Measurements from ENCODE around the gene NFE2L2. TPM values are rescaled to one million over a fixed set of nuclear protein-coding genes. Genes with fewer than 3 reads are reported as not detected.

NFE2L2 gene
- total RNA-seq, 1 experiment from 2014 or later: 26.3 TPM

DNA sequence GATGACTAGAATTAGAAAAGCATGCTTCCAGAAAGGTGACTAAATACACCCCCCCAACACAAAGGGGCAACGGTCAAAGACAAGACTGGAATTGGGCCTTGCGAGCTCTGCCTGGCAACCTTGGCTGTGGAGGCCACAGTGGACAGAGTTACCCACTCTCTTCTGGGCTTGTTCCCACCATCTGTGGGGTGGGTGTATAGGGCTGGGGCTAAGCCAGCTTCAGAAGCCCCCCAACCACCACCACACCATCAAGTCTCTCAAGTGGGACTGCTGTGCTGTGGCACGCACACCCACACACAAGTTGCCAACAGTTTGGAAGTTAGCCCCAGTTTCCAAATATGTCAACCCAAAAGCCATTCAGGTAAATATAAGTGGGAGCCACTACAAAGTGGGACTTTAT is 7.8 kb downstream of the NFE2L2 start (continued):
- TF ChIP-seq, protein P1, sequence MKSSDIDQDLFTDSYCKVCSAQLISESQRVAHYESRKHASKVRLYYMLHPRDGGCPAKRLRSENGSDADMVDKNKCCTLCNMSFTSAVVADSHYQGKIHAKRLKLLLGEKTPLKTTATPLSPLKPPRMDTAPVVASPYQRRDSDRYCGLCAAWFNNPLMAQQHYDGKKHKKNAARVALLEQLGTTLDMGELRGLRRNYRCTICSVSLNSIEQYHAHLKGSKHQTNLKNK (CRISPR knock-in tag; IDR thresholded peaks at IDR 0.05): no peak
- TF ChIP-seq, protein P2, sequence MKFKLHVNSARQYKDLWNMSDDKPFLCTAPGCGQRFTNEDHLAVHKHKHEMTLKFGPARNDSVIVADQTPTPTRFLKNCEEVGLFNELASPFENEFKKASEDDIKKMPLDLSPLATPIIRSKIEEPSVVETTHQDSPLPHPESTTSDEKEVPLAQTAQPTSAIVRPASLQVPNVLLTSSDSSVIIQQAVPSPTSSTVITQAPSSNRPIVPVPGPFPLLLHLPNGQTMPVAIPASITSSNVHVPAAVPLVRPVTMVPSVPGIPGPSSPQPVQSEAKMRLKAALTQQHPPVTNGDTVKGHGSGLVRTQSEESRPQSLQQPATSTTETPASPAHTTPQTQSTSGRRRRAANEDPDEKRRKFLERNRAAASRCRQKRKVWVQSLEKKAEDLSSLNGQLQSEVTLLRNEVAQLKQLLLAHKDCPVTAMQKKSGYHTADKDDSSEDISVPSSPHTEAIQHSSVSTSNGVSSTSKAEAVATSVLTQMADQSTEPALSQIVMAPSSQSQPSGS (CRISPR knock-in tag; IDR thresholded peaks at IDR 0.05; ENCODE audit: borderline replicate concordance, low read depth): no peak
- TF ChIP-seq ELF4 (CRISPR knock-in tag; IDR thresholded peaks at IDR 0.05; ENCODE audit: low read depth) (no peak), ZNF671 (CRISPR knock-in tag; IDR thresholded peaks at IDR 0.05) (no peak)

DNA sequence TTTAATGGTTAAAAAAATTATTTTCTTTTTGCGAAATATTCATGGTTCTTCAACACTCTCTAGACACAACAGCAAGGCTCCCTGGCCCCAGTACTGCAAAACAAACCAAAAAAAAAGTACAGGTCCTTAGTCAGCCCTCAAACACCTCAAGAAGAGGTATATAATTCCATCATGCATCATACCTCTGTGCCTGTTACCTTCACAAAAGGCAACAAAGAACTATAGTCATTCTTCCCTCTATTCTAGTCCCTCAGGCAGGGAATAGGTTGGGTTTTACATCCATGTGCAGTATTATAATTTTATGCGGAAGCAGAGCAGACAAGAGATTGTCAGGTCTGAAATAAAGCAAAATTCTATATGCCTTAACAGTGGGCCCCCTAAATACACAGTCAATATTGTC is 8.5 kb downstream of the NFE2L2 start:
- ChIA-PET POLR2A (interaction anchor here (1.0 kb wide), 1 partner anchor 9 kb away, joined by 5 read pairs; the partner anchor contains the start of gene NFE2L2), CTCF (interaction anchor here (0.6 to 2.7 kb wide), 4 partner anchors 8 to 52 kb away, joined by 4 to 25 read pairs (median 10); partner anchors contain the start of gene NFE2L2)
- Mint-ChIP-seq H3K27me3 (ENCODE audit: low read depth) (no peaks in the 10 kb centered on the region), H3K9me3 (peaks cover 14% of the 10 kb centered on the region), H3K36me3 (peaks cover 18% of the 10 kb centered on the region), H3K4me1 (peaks cover 52% of the 10 kb centered on the region), H3K4me3 (no peak overlapping the region), H3K27ac (no peak overlapping the region)
- DNase-seq (ENCODE audit: low spot score) (no peak), ATAC-seq (no peak)
- TF ChIP-seq, protein P3, sequence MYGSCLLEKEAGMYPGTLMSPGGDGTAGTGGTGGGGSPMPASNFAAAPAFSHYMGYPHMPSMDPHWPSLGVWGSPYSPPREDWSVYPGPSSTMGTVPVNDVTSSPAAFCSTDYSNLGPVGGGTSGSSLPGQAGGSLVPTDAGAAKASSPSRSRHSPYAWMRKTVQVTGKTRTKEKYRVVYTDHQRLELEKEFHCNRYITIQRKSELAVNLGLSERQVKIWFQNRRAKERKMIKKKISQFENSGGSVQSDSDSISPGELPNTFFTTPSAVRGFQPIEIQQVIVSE (CRISPR knock-in tag; IDR thresholded peaks at IDR 0.05; ENCODE audit: borderline replicate concordance): no peak
- TF ChIP-seq EMX1 (CRISPR knock-in tag; IDR thresholded peaks at IDR 0.05) (no peak), ZBTB21 (CRISPR knock-in tag; IDR thresholded peaks at IDR 0.05; ENCODE audit: borderline replicate concordance) (no peak), FOXK1 (CRISPR knock-in tag; IDR thresholded peaks at IDR 0.05) (no peak), RELA (CRISPR knock-in tag; IDR thresholded peaks at IDR 0.05; ENCODE audit: borderline replicate concordance) (no peak), ZNF121 (CRISPR knock-in tag; IDR thresholded peaks at IDR 0.05) (no peak), FOXP1 (CRISPR knock-in tag; IDR thresholded peaks at IDR 0.05; ENCODE audit: borderline replicate concordance) (no peak), ESRRA (CRISPR knock-in tag; IDR thresholded peaks at IDR 0.05; ENCODE audit: borderline replicate concordance) (no peak), GABPB1 (CRISPR knock-in tag; IDR thresholded peaks at IDR 0.05) (no peak), TCF7 (CRISPR knock-in tag; IDR thresholded peaks at IDR 0.05; ENCODE audit: low read depth) (no peak), HMGA2 (CRISPR knock-in tag; IDR thresholded peaks at IDR 0.05) (no peak), CBFB (CRISPR knock-in tag; IDR thresholded peaks at IDR 0.05; ENCODE audit: low read depth) (no peak), TP53 (CRISPR knock-in tag; IDR thresholded peaks at IDR 0.05) (no peak)
- TF ChIP-seq, protein P4, sequence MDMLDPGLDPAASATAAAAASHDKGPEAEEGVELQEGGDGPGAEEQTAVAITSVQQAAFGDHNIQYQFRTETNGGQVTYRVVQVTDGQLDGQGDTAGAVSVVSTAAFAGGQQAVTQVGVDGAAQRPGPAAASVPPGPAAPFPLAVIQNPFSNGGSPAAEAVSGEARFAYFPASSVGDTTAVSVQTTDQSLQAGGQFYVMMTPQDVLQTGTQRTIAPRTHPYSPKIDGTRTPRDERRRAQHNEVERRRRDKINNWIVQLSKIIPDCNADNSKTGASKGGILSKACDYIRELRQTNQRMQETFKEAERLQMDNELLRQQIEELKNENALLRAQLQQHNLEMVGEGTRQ (CRISPR knock-in tag; IDR thresholded peaks at IDR 0.05): no peak
- TF ChIP-seq, protein P5, sequence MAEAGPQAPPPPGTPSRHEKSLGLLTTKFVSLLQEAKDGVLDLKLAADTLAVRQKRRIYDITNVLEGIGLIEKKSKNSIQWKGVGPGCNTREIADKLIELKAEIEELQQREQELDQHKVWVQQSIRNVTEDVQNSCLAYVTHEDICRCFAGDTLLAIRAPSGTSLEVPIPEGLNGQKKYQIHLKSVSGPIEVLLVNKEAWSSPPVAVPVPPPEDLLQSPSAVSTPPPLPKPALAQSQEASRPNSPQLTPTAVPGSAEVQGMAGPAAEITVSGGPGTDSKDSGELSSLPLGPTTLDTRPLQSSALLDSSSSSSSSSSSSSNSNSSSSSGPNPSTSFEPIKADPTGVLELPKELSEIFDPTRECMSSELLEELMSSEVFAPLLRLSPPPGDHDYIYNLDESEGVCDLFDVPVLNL (CRISPR knock-in tag; IDR thresholded peaks at IDR 0.05; ENCODE audit: borderline replicate concordance, low read depth): no peak
- TF ChIP-seq, protein P6, sequence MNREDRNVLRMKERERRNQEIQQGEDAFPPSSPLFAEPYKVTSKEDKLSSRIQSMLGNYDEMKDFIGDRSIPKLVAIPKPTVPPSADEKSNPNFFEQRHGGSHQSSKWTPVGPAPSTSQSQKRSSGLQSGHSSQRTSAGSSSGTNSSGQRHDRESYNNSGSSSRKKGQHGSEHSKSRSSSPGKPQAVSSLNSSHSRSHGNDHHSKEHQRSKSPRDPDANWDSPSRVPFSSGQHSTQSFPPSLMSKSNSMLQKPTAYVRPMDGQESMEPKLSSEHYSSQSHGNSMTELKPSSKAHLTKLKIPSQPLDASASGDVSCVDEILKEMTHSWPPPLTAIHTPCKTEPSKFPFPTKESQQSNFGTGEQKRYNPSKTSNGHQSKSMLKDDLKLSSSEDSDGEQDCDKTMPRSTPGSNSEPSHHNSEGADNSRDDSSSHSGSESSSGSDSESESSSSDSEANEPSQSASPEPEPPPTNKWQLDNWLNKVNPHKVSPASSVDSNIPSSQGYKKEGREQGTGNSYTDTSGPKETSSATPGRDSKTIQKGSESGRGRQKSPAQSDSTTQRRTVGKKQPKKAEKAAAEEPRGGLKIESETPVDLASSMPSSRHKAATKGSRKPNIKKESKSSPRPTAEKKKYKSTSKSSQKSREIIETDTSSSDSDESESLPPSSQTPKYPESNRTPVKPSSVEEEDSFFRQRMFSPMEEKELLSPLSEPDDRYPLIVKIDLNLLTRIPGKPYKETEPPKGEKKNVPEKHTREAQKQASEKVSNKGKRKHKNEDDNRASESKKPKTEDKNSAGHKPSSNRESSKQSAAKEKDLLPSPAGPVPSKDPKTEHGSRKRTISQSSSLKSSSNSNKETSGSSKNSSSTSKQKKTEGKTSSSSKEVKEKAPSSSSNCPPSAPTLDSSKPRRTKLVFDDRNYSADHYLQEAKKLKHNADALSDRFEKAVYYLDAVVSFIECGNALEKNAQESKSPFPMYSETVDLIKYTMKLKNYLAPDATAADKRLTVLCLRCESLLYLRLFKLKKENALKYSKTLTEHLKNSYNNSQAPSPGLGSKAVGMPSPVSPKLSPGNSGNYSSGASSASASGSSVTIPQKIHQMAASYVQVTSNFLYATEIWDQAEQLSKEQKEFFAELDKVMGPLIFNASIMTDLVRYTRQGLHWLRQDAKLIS (CRISPR knock-in tag; IDR thresholded peaks at IDR 0.05; ENCODE audit: borderline replicate concordance): no peak
- TF ChIP-seq, protein P7, sequence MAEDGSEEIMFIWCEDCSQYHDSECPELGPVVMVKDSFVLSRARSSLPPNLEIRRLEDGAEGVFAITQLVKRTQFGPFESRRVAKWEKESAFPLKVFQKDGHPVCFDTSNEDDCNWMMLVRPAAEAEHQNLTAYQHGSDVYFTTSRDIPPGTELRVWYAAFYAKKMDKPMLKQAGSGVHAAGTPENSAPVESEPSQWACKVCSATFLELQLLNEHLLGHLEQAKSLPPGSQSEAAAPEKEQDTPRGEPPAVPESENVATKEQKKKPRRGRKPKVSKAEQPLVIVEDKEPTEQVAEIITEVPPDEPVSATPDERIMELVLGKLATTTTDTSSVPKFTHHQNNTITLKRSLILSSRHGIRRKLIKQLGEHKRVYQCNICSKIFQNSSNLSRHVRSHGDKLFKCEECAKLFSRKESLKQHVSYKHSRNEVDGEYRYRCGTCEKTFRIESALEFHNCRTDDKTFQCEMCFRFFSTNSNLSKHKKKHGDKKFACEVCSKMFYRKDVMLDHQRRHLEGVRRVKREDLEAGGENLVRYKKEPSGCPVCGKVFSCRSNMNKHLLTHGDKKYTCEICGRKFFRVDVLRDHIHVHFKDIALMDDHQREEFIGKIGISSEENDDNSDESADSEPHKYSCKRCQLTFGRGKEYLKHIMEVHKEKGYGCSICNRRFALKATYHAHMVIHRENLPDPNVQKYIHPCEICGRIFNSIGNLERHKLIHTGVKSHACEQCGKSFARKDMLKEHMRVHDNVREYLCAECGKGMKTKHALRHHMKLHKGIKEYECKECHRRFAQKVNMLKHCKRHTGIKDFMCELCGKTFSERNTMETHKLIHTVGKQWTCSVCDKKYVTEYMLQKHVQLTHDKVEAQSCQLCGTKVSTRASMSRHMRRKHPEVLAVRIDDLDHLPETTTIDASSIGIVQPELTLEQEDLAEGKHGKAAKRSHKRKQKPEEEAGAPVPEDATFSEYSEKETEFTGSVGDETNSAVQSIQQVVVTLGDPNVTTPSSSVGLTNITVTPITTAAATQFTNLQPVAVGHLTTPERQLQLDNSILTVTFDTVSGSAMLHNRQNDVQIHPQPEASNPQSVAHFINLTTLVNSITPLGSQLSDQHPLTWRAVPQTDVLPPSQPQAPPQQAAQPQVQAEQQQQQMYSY (CRISPR knock-in tag; IDR thresholded peaks at IDR 0.05): no peak
- TF ChIP-seq, protein P8, sequence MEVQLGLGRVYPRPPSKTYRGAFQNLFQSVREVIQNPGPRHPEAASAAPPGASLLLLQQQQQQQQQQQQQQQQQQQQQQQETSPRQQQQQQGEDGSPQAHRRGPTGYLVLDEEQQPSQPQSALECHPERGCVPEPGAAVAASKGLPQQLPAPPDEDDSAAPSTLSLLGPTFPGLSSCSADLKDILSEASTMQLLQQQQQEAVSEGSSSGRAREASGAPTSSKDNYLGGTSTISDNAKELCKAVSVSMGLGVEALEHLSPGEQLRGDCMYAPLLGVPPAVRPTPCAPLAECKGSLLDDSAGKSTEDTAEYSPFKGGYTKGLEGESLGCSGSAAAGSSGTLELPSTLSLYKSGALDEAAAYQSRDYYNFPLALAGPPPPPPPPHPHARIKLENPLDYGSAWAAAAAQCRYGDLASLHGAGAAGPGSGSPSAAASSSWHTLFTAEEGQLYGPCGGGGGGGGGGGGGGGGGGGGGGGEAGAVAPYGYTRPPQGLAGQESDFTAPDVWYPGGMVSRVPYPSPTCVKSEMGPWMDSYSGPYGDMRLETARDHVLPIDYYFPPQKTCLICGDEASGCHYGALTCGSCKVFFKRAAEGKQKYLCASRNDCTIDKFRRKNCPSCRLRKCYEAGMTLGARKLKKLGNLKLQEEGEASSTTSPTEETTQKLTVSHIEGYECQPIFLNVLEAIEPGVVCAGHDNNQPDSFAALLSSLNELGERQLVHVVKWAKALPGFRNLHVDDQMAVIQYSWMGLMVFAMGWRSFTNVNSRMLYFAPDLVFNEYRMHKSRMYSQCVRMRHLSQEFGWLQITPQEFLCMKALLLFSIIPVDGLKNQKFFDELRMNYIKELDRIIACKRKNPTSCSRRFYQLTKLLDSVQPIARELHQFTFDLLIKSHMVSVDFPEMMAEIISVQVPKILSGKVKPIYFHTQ (CRISPR knock-in tag; IDR thresholded peaks at IDR 0.05): no peak
